ENCODE results near the gene OLFML2A. TPM values are rescaled to one million over a fixed set of nuclear protein-coding genes. Genes with fewer than 3 reads are reported as not detected.
"Not testable (repeated sequence)": the region's sequence is repeated elsewhere in the genome, so short reads cannot be mapped to it uniquely, and the experiment has no call there.

The OLFML2A gene
- not detected for total RNA-seq

- H3K4me3 Mint-ChIP-seq: peak within 1 kb of the TSS; percentile 61
- intact Hi-C loops (cut with micrococcal nuclease): no loop called here
- H3K4me1 Mint-ChIP-seq (ENCODE audit: low read depth): peaks cover 19% of the 10 kb centered on the region
- no peak within 1 kb of the TSS for H3K27ac Mint-ChIP-seq
- no peaks in the 10 kb centered on the region for H3K36me3 Mint-ChIP-seq (ENCODE audit: low read depth)
- CTCF ChIA-PET: interaction anchor here (0.5 to 12.7 kb wide), 11 partner anchors 11 to 595 kb away, joined by 3 to 315 read pairs (median 4); partner anchors contain the start of gene WDR38
- H3K27me3 Mint-ChIP-seq (ENCODE audit: low read depth): peaks cover 36% of the 10 kb centered on the region
- no peaks in the 10 kb centered on the region for H3K9me3 Mint-ChIP-seq
- no peak for DNase-seq
These were observed at the start of gene OLFML2A for GRCh38 chr9:124776954-124777648. OLFML2A (plus strand) TSS chr9:124777133; CDS start chr9:124777271, 138 bp downstream.

DNA sequence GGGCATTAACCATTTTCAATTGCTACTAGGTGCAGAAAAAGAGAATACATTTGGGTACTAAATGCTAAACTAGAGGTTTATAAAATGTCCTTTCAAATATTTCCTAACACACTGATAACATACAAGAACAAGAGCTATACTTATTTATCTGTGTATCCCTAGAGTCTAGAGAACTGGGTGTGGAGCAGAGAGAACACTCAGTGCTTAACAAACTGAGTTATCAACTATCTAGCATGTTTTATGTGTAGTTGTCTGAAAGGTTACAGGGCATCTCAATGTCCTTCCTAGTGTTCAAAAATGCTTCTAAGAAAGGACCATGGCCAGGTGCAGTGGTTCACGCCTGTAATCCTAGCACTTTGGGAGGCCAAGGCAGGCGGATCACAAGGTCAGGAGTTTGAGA is 46.2 kb upstream of the OLFML2A start:
- Mint-ChIP-seq H3K36me3 (ENCODE audit: low read depth) (peaks cover 2% of the 10 kb centered on the region), H3K9me3 (no peaks in the 10 kb centered on the region), H3K4me3 (no peak overlapping the region), H3K4me1 (ENCODE audit: low read depth) (peaks cover 22% of the 10 kb centered on the region), H3K27ac (no peak overlapping the region), H3K27me3 (ENCODE audit: low read depth) (peaks cover 19% of the 10 kb centered on the region)
- intact Hi-C loops (cut with micrococcal nuclease): no loop called here
- DNase-seq: no peak
- CTCF ChIA-PET: no interaction called here

- DNase-seq: no peak
- H3K36me3 Mint-ChIP-seq (ENCODE audit: low read depth): peaks cover 2% of the 10 kb centered on the region
- intact Hi-C loops (cut with micrococcal nuclease): loop anchor here (2.0 kb wide), 1 partner anchor 37 kb away; the partner anchor contains the start of gene NR6A1
- peaks cover 19% of the 10 kb centered on the region for H3K27me3 Mint-ChIP-seq (ENCODE audit: low read depth)
- no peak overlapping the region for H3K4me3 Mint-ChIP-seq
- no peak overlapping the region for H3K27ac Mint-ChIP-seq
- H3K9me3 Mint-ChIP-seq: no peaks in the 10 kb centered on the region
- CTCF ChIA-PET: interaction anchor here (0.7 to 1.5 kb wide), 7 partner anchors 9 to 183 kb away, joined by 3 to 4 read pairs (median 3); no protein-coding TSS in a partner anchor
- H3K4me1 Mint-ChIP-seq (ENCODE audit: low read depth): peaks cover 16% of the 10 kb centered on the region
These were observed 42.8 kb upstream of the OLFML2A start for GRCh38 chr9:124733964-124734740.

DNA sequence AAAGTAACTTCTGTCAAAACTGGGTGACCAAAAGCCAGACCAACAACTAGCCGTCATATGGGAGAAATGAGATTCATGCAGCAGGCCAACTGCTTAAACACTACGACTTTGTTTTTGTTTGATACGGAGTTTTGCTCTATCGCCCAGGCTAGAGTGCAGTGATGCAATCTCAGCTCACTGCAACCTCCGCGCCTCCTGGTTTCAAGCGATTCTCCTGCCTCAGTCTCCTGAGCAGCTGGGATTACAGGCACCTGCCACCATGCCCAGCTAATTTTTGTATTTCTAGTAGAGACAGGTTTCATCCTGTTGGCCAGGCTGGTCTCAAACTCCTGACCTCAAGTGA is 42.2 kb upstream of the OLFML2A start:
- peaks cover 19% of the 10 kb centered on the region for H3K27me3 Mint-ChIP-seq (ENCODE audit: low read depth)
- not testable (repeated sequence) for H3K36me3 Mint-ChIP-seq (ENCODE audit: low read depth); H3K9me3 Mint-ChIP-seq; H3K27ac Mint-ChIP-seq; H3K4me3 Mint-ChIP-seq; DNase-seq
- intact Hi-C loops (cut with micrococcal nuclease): loop anchor here (2.0 kb wide), 1 partner anchor 36 kb away; the partner anchor contains the start of gene NR6A1
- CTCF ChIA-PET: interaction anchor here (0.9 to 1.5 kb wide), 6 partner anchors 9 to 183 kb away, joined by 3 to 4 read pairs (median 3); no protein-coding TSS in a partner anchor
- H3K4me1 Mint-ChIP-seq (ENCODE audit: low read depth): peaks cover 16% of the 10 kb centered on the region

GRCh38 chr9:124735121-124735520 is 41.8 kb upstream of the OLFML2A start:
- Mint-ChIP-seq H3K4me1 (ENCODE audit: low read depth) (peaks cover 16% of the 10 kb centered on the region), H3K36me3 (ENCODE audit: low read depth) (peaks cover 2% of the 10 kb centered on the region), H3K27ac (no peak overlapping the region), H3K9me3 (no peaks in the 10 kb centered on the region), H3K27me3 (ENCODE audit: low read depth) (peaks cover 18% of the 10 kb centered on the region), H3K4me3 (no peak overlapping the region)
- intact Hi-C loops (cut with micrococcal nuclease): loop anchor here (2.0 kb wide), 1 partner anchor 36 kb away; the partner anchor contains the start of gene NR6A1
- DNase-seq: peak; percentile 20
- CTCF ChIA-PET: interaction anchor here (0.9 to 1.4 kb wide), 4 partner anchors 11 to 183 kb away, joined by 3 read pairs; no protein-coding TSS in a partner anchor

- H3K9me3 Mint-ChIP-seq; H3K4me3 Mint-ChIP-seq; CTCF ChIA-PET; H3K27me3 Mint-ChIP-seq (ENCODE audit: low read depth); DNase-seq; intact Hi-C loops (cut with micrococcal nuclease); H3K27ac Mint-ChIP-seq; H3K36me3 Mint-ChIP-seq (ENCODE audit: low read depth): not testable (repeated sequence)
- H3K4me1 Mint-ChIP-seq (ENCODE audit: low read depth): peaks cover 16% of the 10 kb centered on the region
These were observed 38.9 kb upstream of the OLFML2A start for GRCh38 chr9:124738075-124738474.

DNA sequence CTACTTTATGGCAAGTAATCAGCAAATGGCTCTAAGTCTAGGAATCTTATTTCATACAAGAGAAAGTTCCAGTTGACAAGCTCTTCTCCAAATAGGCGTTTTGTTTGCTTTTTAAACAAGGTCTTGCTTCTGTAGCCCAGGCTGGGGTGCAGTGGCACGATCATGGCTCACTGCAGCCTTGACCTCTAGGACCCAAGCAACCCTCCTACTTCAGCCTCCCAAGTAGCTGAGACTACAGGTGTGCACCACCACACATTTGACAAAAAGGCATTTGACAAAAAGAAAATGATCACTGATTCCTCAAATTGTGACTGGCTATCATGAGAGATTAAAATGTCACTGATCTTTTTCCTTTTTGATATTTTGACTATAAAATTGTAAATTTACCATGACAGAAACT is 37.6 kb upstream of the OLFML2A start:
- CTCF ChIA-PET: interaction anchor here (0.6 kb wide), 1 partner anchor 320 kb away, joined by 3 read pairs; no protein-coding TSS in a partner anchor
- Mint-ChIP-seq H3K4me3 (no peak overlapping the region), H3K36me3 (ENCODE audit: low read depth) (no peaks in the 10 kb centered on the region), H3K27me3 (ENCODE audit: low read depth) (no peaks in the 10 kb centered on the region), H3K27ac (no peak overlapping the region), H3K4me1 (ENCODE audit: low read depth) (peaks cover 13% of the 10 kb centered on the region), H3K9me3 (no peaks in the 10 kb centered on the region)
- intact Hi-C loops (cut with micrococcal nuclease): no loop called here
- no peak for DNase-seq

DNA sequence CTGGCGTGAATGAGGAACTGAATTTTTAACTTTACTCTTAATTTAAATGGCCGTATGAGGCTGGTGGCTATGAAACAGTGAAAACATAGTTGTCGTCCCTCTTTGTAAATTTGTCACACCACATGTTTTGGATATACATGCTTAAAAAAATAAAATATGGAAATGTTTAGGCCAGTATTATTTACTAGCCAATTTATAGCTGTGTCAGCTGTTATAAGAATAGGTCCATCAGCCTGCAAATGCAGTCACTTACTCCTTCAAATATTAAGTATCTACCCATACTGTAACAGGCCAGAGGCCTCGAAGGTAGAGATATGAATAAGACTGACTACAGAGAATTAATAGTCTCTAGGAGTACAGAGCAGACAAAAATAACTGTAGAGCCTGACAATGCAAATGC is 35.8 kb upstream of the OLFML2A start:
- H3K27me3 Mint-ChIP-seq (ENCODE audit: low read depth): peaks cover 6% of the 10 kb centered on the region
- H3K36me3 Mint-ChIP-seq (ENCODE audit: low read depth): no peaks in the 10 kb centered on the region

DNA sequence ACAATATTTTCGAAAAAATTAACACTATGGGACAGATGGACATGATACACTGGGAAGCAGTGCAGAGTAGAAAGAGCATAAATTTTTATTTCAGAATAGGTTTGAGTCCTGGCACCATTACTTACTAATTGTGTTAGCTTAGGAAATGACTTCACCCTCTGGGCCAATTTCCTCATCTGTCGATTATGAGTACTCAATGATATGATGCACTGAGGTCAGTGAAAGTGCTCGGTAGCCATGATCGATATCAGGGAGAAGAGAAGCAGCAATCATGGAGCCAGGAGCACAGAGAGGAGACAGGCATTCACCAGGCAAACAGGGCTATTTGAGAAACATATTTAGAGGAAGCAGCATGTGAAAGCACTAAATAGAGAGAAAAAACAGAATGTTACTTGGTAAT is 35.3 kb upstream of the OLFML2A start:
- Mint-ChIP-seq H3K9me3 (no peaks in the 10 kb centered on the region), H3K27me3 (ENCODE audit: low read depth) (peaks cover 7% of the 10 kb centered on the region), H3K4me1 (ENCODE audit: low read depth) (no peaks in the 10 kb centered on the region), H3K36me3 (ENCODE audit: low read depth) (no peaks in the 10 kb centered on the region), H3K4me3 (no peak overlapping the region), H3K27ac (no peak overlapping the region)
- intact Hi-C loops (cut with micrococcal nuclease): no loop called here
- DNase-seq: no peak
- CTCF ChIA-PET: no interaction called here

More for the DNA sequence above, 35.8 kb upstream of the OLFML2A start:
- H3K4me3 Mint-ChIP-seq: no peak overlapping the region
- H3K9me3 Mint-ChIP-seq: no peaks in the 10 kb centered on the region
- H3K27ac Mint-ChIP-seq: no peak overlapping the region
- H3K4me1 Mint-ChIP-seq (ENCODE audit: low read depth): no peaks in the 10 kb centered on the region
- CTCF ChIA-PET: no interaction called here
- intact Hi-C loops (cut with micrococcal nuclease): no loop called here
- no peak for DNase-seq

DNA sequence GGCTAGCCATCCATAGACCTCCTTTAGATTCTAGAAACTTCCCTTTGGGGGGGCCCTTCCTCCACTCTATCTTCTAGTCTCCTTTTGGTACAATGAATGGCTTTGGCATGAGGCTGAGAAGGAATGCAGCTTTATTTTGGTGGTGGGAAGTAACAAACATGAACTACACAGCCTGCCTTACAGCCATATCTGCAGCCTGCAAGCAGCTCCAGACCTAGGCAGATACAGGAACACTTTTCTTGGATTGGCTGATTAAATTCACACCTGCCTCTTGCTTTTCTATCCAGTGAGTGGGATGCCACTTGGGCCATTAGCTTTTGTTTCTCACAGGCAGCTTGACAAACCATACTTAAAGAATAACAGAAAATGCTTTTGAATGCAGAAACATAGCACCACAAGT is 34.0 kb upstream of the OLFML2A start:
- CTCF ChIA-PET: interaction anchor here (0.5 to 0.9 kb wide), 2 partner anchors 9 to 1101 kb away, joined by 3 read pairs; no protein-coding TSS in a partner anchor
- no peak for DNase-seq
- intact Hi-C loops (cut with micrococcal nuclease): no loop called here
- no peaks in the 10 kb centered on the region for H3K4me1 Mint-ChIP-seq (ENCODE audit: low read depth)
- H3K4me3 Mint-ChIP-seq: no peak overlapping the region
- no peaks in the 10 kb centered on the region for H3K36me3 Mint-ChIP-seq (ENCODE audit: low read depth)
- H3K9me3 Mint-ChIP-seq: no peaks in the 10 kb centered on the region
- H3K27me3 Mint-ChIP-seq (ENCODE audit: low read depth): peaks cover 7% of the 10 kb centered on the region
- no peak overlapping the region for H3K27ac Mint-ChIP-seq

GRCh38 chr9:124743686-124744348 is 33.1 kb upstream of the OLFML2A start:
- intact Hi-C loops (cut with micrococcal nuclease): no loop called here
- no peaks in the 10 kb centered on the region for H3K9me3 Mint-ChIP-seq
- H3K27ac Mint-ChIP-seq: no peak overlapping the region
- no peaks in the 10 kb centered on the region for H3K4me1 Mint-ChIP-seq (ENCODE audit: low read depth)
- CTCF ChIA-PET: interaction anchor here (0.6 to 1.2 kb wide), 3 partner anchors 10 to 497 kb away, joined by 3 to 5 read pairs (median 3); no protein-coding TSS in a partner anchor
- no peak for DNase-seq
- H3K4me3 Mint-ChIP-seq: no peak overlapping the region
- peaks cover 7% of the 10 kb centered on the region for H3K27me3 Mint-ChIP-seq (ENCODE audit: low read depth)
- H3K36me3 Mint-ChIP-seq (ENCODE audit: low read depth): no peaks in the 10 kb centered on the region

GRCh38 chr9:124747065-124747464 is 29.9 kb upstream of the OLFML2A start:
- Mint-ChIP-seq H3K36me3 (ENCODE audit: low read depth) (no peaks in the 10 kb centered on the region), H3K4me1 (ENCODE audit: low read depth) (no peaks in the 10 kb centered on the region), H3K4me3 (no peak overlapping the region), H3K27ac (no peak overlapping the region), H3K27me3 (ENCODE audit: low read depth) (peaks cover 18% of the 10 kb centered on the region), H3K9me3 (no peaks in the 10 kb centered on the region)
- DNase-seq: no peak
- intact Hi-C loops (cut with micrococcal nuclease): no loop called here
- CTCF ChIA-PET: interaction anchor here (1.0 to 1.5 kb wide), 2 partner anchors 35 to 130 kb away, joined by 3 to 4 read pairs; no protein-coding TSS in a partner anchor
